Loucy (cell line): Measurements from ENCODE around the gene SLC16A13.

Source experiments
- H2AFZ ChIP-seq: fragments of 200-600 bp; sonication (generic); 2 replicates; pipeline ENCODE4 v1.6.0; 2016; ENCODE audit warnings: antibody characterized with exemption, mild to moderate bottlenecking, low read length, moderate library complexity
- H3F3A ChIP-seq: fragments of 200-600 bp; 2 replicates; pipeline ENCODE4 v1.6.0; 2016; ENCODE audit warnings: antibody characterized with exemption, low read depth, mild to moderate bottlenecking
- H3K27me3 ChIP-seq: fragments of 200-600 bp; sonication (generic); 2 replicates; pipeline ENCODE4 v1.6.1; 2014; ENCODE audit warnings: low read length, mild to moderate bottlenecking; ENCODE audit not compliant: insufficient read depth, poor library complexity, severe bottlenecking
- H3K36me3 ChIP-seq: fragments of 200-600 bp; sonication (generic); 2 replicates; pipeline ENCODE4 v1.6.1; 2016; ENCODE audit warnings: low read length; ENCODE audit not compliant: insufficient read depth
- H3K4me1 ChIP-seq: fragments of 200-600 bp; sonication (generic); 2 replicates; pipeline ENCODE4 v1.5.1; 2014; ENCODE audit warnings: low read length, mild to moderate bottlenecking; ENCODE audit not compliant: insufficient read depth, poor library complexity, severe bottlenecking
- H3K4me2 ChIP-seq: fragments of 200-600 bp; sonication (generic); 2 replicates; pipeline ENCODE4 v1.6.0; 2014; ENCODE audit warnings: antibody characterized with exemption, low read length, low read depth, mild to moderate bottlenecking; ENCODE audit not compliant: poor library complexity, severe bottlenecking
- H3K4me3 ChIP-seq: fragments of 200-600 bp; sonication (generic); 2 replicates; pipeline ENCODE4 v1.5.1; 2014; ENCODE audit warnings: low read length, mild to moderate bottlenecking, mixed read lengths; ENCODE audit not compliant: poor library complexity, severe bottlenecking
- H3K79me2 ChIP-seq: fragments of 200-600 bp; sonication (generic); 2 replicates; pipeline ENCODE4 v1.6.1; 2014; ENCODE audit warnings: low read length; ENCODE audit not compliant: insufficient read depth
- H3K9ac ChIP-seq: fragments of 200-600 bp; sonication (generic); 2 replicates; pipeline ENCODE4 v1.6.0; 2014; ENCODE audit warnings: mild to moderate bottlenecking, low read depth, low read length, moderate library complexity; ENCODE audit not compliant: poor library complexity, severe bottlenecking
- H3K9me2 ChIP-seq: fragments of 200-600 bp; sonication (generic); replicated peaks from 2 replicates; pipeline ENCODE4 v1.6.1; 2016; ENCODE audit warnings: low read depth, low read length, mixed read lengths
- H3K9me3 ChIP-seq: fragments of 200-600 bp; sonication (generic); 2 replicates; pipeline ENCODE4 v1.6.1; 2014; ENCODE audit warnings: mild to moderate bottlenecking, antibody characterized with exemption, low read length, low read depth; ENCODE audit not compliant: insufficient read depth
- H4K20me1 ChIP-seq: fragments of 200-600 bp; sonication (generic); 2 replicates; pipeline ENCODE4 v1.6.0; 2014; ENCODE audit warnings: antibody characterized with exemption, low read length, mild to moderate bottlenecking; ENCODE audit not compliant: insufficient read depth, poor library complexity, severe bottlenecking
- CTCF ChIP-seq: fragments of 200-600 bp; sonication (generic); conservative IDR thresholded peaks from 2 replicates; pipeline ENCODE4 v1.5.1; 2014; ENCODE audit warnings: mild to moderate bottlenecking, antibody characterized with exemption, low read length
- EZH2phosphoT487 ChIP-seq: fragments of 200-600 bp; IDR thresholded peaks from 2 replicates; pipeline ENCODE4 v1.6.1; 2018; ENCODE audit warnings: antibody characterized with exemption, mild to moderate bottlenecking, moderate library complexity, borderline replicate concordance

SLC16A13 gene

GRCh38 chr17:7077911-7078546, 42.2 kb downstream of the SLC16A13 start:
- no peaks in the 10 kb centered on the region for H3K9me2 ChIP-seq

DNA sequence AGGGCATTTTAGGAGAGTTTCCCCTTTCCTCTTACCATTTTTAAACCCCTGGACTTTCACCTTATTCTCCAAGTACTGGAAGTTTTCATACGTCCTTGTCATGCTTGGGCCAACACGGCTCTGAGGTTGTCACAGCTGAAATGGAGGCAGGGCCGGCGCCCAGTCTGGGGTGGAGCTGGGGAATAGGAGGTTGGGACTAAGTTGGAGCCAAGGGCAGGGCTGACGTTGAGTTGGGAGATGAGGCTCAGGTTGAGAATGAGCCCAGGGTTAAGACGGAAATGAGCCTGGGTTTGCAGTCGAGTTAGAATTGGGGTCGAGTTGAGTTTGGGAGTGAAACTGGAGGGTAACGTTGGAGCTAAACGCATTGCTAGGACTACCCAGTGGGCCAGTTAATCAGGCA, 42.9 kb downstream of the SLC16A13 start:
- H3K4me1 ChIP-seq: peaks cover 4% of the 10 kb centered on the region
- H3K9me2 ChIP-seq: no peaks in the 10 kb centered on the region
- no peaks in the 10 kb centered on the region for H3K79me2 ChIP-seq

More at GRCh38 chr17:7077911-7078546, 42.2 kb downstream of the SLC16A13 start:
- H3K9me3 ChIP-seq: no peaks in the 10 kb centered on the region
- H3K9ac ChIP-seq: no peak overlapping the region
- no peaks in the 10 kb centered on the region for H3F3A ChIP-seq
- no peak overlapping the region for H3K4me2 ChIP-seq
- H3K36me3 ChIP-seq: no peaks in the 10 kb centered on the region
- H3K4me3 ChIP-seq: no peak overlapping the region
- no peaks in the 10 kb centered on the region for H4K20me1 ChIP-seq
- H3K4me1 ChIP-seq: peaks cover 4% of the 10 kb centered on the region
- no peak overlapping the region for H2AFZ ChIP-seq
- TF ChIP-seq EZH2phosphoT487 (no peak), CTCF (no peak)
- H3K79me2 ChIP-seq: no peaks in the 10 kb centered on the region
- no peaks in the 10 kb centered on the region for H3K27me3 ChIP-seq

DNA sequence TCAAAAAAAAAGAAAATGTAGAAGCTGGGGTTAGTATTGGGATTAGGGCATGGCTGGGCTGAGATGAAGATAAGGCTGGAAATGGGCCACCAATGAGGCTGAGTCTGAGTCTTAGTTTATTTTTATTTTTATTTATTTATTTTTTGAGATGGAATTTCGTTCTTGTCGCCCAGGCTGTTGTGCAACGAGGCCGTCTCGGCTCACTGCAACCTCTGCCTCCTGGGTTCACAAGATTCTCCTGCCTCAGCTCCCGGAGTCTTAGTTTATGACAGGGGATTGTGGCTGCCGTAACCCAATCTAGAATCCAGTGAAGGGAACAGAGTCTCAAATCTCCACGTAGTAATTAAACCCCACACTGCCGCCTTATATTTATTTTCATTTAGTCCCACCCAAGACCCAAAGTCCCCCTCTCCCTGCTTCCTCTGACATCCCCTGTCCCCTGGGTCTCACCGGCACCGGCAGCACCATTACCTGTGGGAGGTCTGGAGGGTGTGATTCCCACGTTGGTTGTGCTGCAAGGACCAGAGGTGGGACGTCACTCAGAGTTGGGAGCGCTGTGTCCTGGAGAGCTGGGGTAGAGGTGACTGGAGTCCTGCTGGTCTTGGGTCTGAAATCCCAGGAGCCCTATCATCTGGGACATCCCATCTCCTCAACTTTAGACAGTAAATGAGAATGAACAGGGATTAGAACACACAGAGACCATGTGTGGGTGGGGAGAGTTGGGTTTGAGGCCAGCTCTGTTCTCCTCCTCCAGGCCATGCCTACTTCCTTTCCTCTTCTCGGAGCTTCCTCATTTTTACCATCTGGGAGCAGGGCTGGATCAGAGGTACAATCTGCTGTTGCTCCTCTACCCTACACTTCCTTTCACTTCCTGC, 44.0 kb downstream of the SLC16A13 start, which contains the start of gene CLEC10A:
TSS of gene CLEC10A (minus strand) at position 671 of the 875 bp plus-strand sequence. CDS start 1,439 bp downstream, outside the sequence.
- Histone ChIP-seq H2AFZ (no peak within 1 kb of the TSS), H3K79me2 (no peaks in the 10 kb centered on the region), H3K9me2 (no peaks in the 10 kb centered on the region), H3K4me2 (no peak within 1 kb of the TSS), H3K9me3 (no peaks in the 10 kb centered on the region), H3K4me3 (no peak within 1 kb of the TSS), H3K36me3 (no peaks in the 10 kb centered on the region), H4K20me1 (no peaks in the 10 kb centered on the region), H3F3A (no peaks in the 10 kb centered on the region), H3K27me3 (no peaks in the 10 kb centered on the region), H3K4me1 (peaks cover 4% of the 10 kb centered on the region), H3K9ac (no peak within 1 kb of the TSS)
- no peak for TF ChIP-seq CTCF
- no peak for TF ChIP-seq EZH2phosphoT487

More for the DNA sequence above, 42.9 kb downstream of the SLC16A13 start:
- no peaks in the 10 kb centered on the region for H3F3A ChIP-seq
- H3K36me3 ChIP-seq: no peaks in the 10 kb centered on the region
- no peak for TF ChIP-seq EZH2phosphoT487
- TF ChIP-seq CTCF: no peak
- H4K20me1 ChIP-seq: no peaks in the 10 kb centered on the region
- H3K9ac ChIP-seq: no peak overlapping the region
- H3K4me3 ChIP-seq: no peak overlapping the region
- H3K4me2 ChIP-seq: no peak overlapping the region
- H2AFZ ChIP-seq: no peak overlapping the region
- H3K27me3 ChIP-seq: no peaks in the 10 kb centered on the region
- no peaks in the 10 kb centered on the region for H3K9me3 ChIP-seq
